CD4-positive, alpha-beta memory T cell (primary cell): ENCODE results near the gene LDLRAD1. TPM values are rescaled to one million over a fixed set of nuclear protein-coding genes. Genes with fewer than 3 reads are reported as not detected.
"Not testable (repeated sequence)": the region's sequence is repeated elsewhere in the genome, so short reads cannot be mapped to it uniquely, and the experiment has no call there.

Experiments
- CTCF ChIA-PET: fragments of 350-600 bp; sonication (Branson Sonifier 250); formaldehyde crosslinking; loops from one replicate; lab custom pipeline; 2021; ENCODE audit warnings: inconsistent platforms; ENCODE audit not compliant: partially characterized antibody; lab: Charles Lee
- POLR2A ChIA-PET: fragments of 350-600 bp; sonication (Branson Sonifier 250); formaldehyde crosslinking; loops from one replicate; lab custom pipeline; 2021; ENCODE audit not compliant: partially characterized antibody; lab: Charles Lee
- DNase-seq, 5 donors: peaks; one replicate each; pipeline versions ENCODE4 v3.0.0 to v3.0.0-alpha.2; 2020 to 2022; ENCODE audit warnings: mixed read lengths in 1 of 5
- H3K27ac ChIP-seq: one replicate; pipeline ENCODE4 v1.7.0; 2013; ENCODE audit warnings: low read depth, low read length
- H3K27me3 ChIP-seq: 2 replicates; pipeline ENCODE4 v1.7.0; 2013; ENCODE audit warnings: mild to moderate bottlenecking, low read length, moderate library complexity; ENCODE audit not compliant: insufficient read depth
- H3K36me3 ChIP-seq: 2 replicates; pipeline ENCODE4 v1.7.0; 2013; ENCODE audit warnings: mild to moderate bottlenecking, low read length, moderate library complexity; ENCODE audit not compliant: insufficient read depth
- H3K4me1 ChIP-seq: 2 replicates; pipeline ENCODE4 v1.7.0; 2013; ENCODE audit warnings: mild to moderate bottlenecking, low read length, moderate library complexity; ENCODE audit not compliant: insufficient read depth
- H3K4me3 ChIP-seq, 2 donors: one replicate each; pipeline ENCODE4 v1.7.0; 2013; ENCODE audit warnings: low read length in 2 of 2, mild to moderate bottlenecking in 1 of 2
- H3K9me3 ChIP-seq, 2 donors: one replicate each; pipeline ENCODE4 v1.7.0; 2013; ENCODE audit warnings: low read length in 2 of 2, control low read depth in 1 of 2; ENCODE audit not compliant: control insufficient read depth in 1 of 2
- H3K27ac Mint-ChIP-seq, 7 donors: one replicate each; pipeline ENCODE4 v1.8.0; 2020 to 2021; ENCODE audit warnings: mixed read lengths in 7 of 7, mild to moderate bottlenecking in 6 of 7, inconsistent platforms in 3 of 7, moderate library complexity in 3 of 7
- H3K27me3 Mint-ChIP-seq, 2 donors: one replicate each; pipeline ENCODE4 v1.8.0; 2020 to 2021; ENCODE audit warnings: mixed read lengths in 2 of 2
- H3K36me3 Mint-ChIP-seq, 2 donors: one replicate each; pipeline ENCODE4 v1.8.0; 2020 to 2021; ENCODE audit warnings: mixed read lengths in 2 of 2, inconsistent platforms in 1 of 2, mild to moderate bottlenecking in 1 of 2
- H3K4me1 Mint-ChIP-seq, 4 donors: one replicate each; pipeline ENCODE4 v1.8.0; 2020 to 2021; ENCODE audit warnings: mixed read lengths in 4 of 4, mild to moderate bottlenecking in 1 of 4
- H3K4me3 Mint-ChIP-seq, 8 donors: one replicate each; pipeline ENCODE4 v1.8.0; 2020 to 2021; ENCODE audit warnings: mixed read lengths in 8 of 8, mild to moderate bottlenecking in 7 of 8, moderate library complexity in 6 of 8, inconsistent platforms in 3 of 8
- H3K9me3 Mint-ChIP-seq, 8 donors: one replicate each; pipeline ENCODE4 v1.8.0; 2020 to 2021; ENCODE audit warnings: mixed read lengths in 8 of 8, mild to moderate bottlenecking in 5 of 8, inconsistent platforms in 3 of 8, moderate library complexity in 1 of 8
- intact Hi-C: fragments of 100-400 bp; cut with micrococcal nuclease; formaldehyde crosslinking; loops from one replicate; pipeline ENCODE4 v1.15.1; 2023
- polyA plus RNA-seq, 2 donors: library from polyadenylated mRNA; unstranded; fragments of 300-500 nt; fragmentation: Illumina TruSeq; gene quantifications; one replicate each; pipeline ENCODE4 v1.2.3, GENCODE V29; 2021
- total RNA-seq, 2 experiments: library from RNA; stranded (reverse); gene quantifications; one replicate each; pipeline ENCODE4 v1.2.3, GENCODE V29; 2021

Gene LDLRAD1
- total and polyA plus RNA-seq, 4 experiments from 2014 or later: not detected

- no peaks in the 10 kb centered on the region for H3K27me3 ChIP-seq
- ChIA-PET CTCF (no interaction called here), POLR2A (no interaction called here)
- intact Hi-C loops: no loop called here
- Mint-ChIP-seq H3K27ac (no peak overlapping the region), H3K36me3 (no peaks in the 10 kb centered on the region), H3K4me3 (no peak overlapping the region), H3K9me3 (peaks cover 0 to 4% (median 0%) of the 10 kb centered on the region in 8 donors), H3K4me1 (no peaks in the 10 kb centered on the region), H3K27me3 (peaks cover 0 to 2% of the 10 kb centered on the region in 2 donors)
- no peaks in the 10 kb centered on the region for H3K36me3 ChIP-seq
- H3K9me3 ChIP-seq: no peaks in the 10 kb centered on the region
- no peak overlapping the region for H3K27ac ChIP-seq
- no peak for DNase-seq
- no peak overlapping the region for H3K4me3 ChIP-seq
- no peaks in the 10 kb centered on the region for H3K4me1 ChIP-seq
These were observed 14.7 kb downstream of the LDLRAD1 start for GRCh38 chr1:54003249-54003646.

GRCh38 chr1:54002544-54003248 lies 15.3 kb downstream of the LDLRAD1 start:
- Histone ChIP-seq H3K4me1 (no peaks in the 10 kb centered on the region), H3K36me3 (no peaks in the 10 kb centered on the region), H3K9me3 (no peaks in the 10 kb centered on the region), H3K4me3 (no peak overlapping the region), H3K27me3 (no peaks in the 10 kb centered on the region), H3K27ac (no peak overlapping the region)
- DNase-seq: no peak
- ChIA-PET CTCF (no interaction called here), POLR2A (interaction anchor here (1.1 kb wide), 1 partner anchor 21 kb away, joined by 3 read pairs; no protein-coding TSS in a partner anchor)
- intact Hi-C loops: no loop called here
- peaks cover 0 to 4% (median 0%) of the 10 kb centered on the region in 8 donors for H3K9me3 Mint-ChIP-seq
- H3K4me3 Mint-ChIP-seq: no peak overlapping the region
- H3K27ac Mint-ChIP-seq: no peak overlapping the region
- H3K27me3 Mint-ChIP-seq: peaks cover 0 to under 1% of the 10 kb centered on the region in 2 donors
- H3K4me1 Mint-ChIP-seq: no peaks in the 10 kb centered on the region
- no peaks in the 10 kb centered on the region for H3K36me3 Mint-ChIP-seq

GRCh38 chr1:54001591-54001990 lies 16.4 kb downstream of the LDLRAD1 start:
- ChIA-PET CTCF (no interaction called here), POLR2A (interaction anchor here (1.1 kb wide), 1 partner anchor 22 kb away, joined by 3 read pairs; no protein-coding TSS in a partner anchor)
- H3K4me3 Mint-ChIP-seq: no peak overlapping the region
- Histone ChIP-seq H3K9me3 (no peaks in the 10 kb centered on the region), H3K4me1 (no peaks in the 10 kb centered on the region), H3K27ac (no peak overlapping the region), H3K4me3 (no peak overlapping the region), H3K27me3 (no peaks in the 10 kb centered on the region), H3K36me3 (no peaks in the 10 kb centered on the region)
- H3K9me3 Mint-ChIP-seq: peaks cover 0 to 4% (median 0%) of the 10 kb centered on the region in 8 donors
- H3K4me1 Mint-ChIP-seq: no peaks in the 10 kb centered on the region
- H3K36me3 Mint-ChIP-seq: no peaks in the 10 kb centered on the region
- H3K27ac Mint-ChIP-seq: no peak overlapping the region
- peaks cover 0 to 2% of the 10 kb centered on the region in 2 donors for H3K27me3 Mint-ChIP-seq
- no peak for DNase-seq
- intact Hi-C loops: no loop called here

DNA sequence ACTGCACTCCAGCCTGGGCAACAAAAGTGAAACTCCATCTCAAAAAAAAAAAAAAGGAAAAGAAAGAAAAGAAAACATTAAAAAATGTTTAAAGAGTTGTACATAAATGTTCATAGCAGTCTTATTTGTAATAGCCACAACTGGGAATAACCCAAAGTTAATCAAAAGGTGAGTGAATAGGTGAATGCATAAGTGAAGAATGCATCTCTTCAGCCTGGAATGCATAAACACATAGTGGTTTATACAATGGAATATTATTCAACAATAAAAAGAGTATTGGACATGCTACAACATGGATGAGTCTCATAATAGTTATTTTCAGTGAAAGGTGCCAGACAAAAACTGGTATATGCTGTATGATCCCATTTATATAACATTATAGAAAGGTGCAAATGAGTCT lies 18.1 kb downstream of the LDLRAD1 start:
- POLR2A ChIA-PET: no interaction called here

GRCh38 chr1:53998223-53998622 lies 19.8 kb downstream of the LDLRAD1 start:
- H3K4me3 Mint-ChIP-seq: no peak overlapping the region
- Histone ChIP-seq H3K4me1 (no peaks in the 10 kb centered on the region), H3K9me3 (no peaks in the 10 kb centered on the region), H3K36me3 (no peaks in the 10 kb centered on the region), H3K27me3 (no peaks in the 10 kb centered on the region), H3K27ac (no peak overlapping the region), H3K4me3 (no peak overlapping the region)
- no peaks in the 10 kb centered on the region for H3K36me3 Mint-ChIP-seq
- H3K27ac Mint-ChIP-seq: no peak overlapping the region
- no peaks in the 10 kb centered on the region for H3K4me1 Mint-ChIP-seq
- peaks cover 0 to 2% (median 0%) of the 10 kb centered on the region in 8 donors for H3K9me3 Mint-ChIP-seq
- no peak for DNase-seq
- intact Hi-C loops: no loop called here
- ChIA-PET CTCF (no interaction called here), POLR2A (interaction anchor here (0.7 kb wide), 1 partner anchor 767 kb away, joined by 4 read pairs; no protein-coding TSS in a partner anchor)
- H3K27me3 Mint-ChIP-seq: peaks cover 0 to 3% of the 10 kb centered on the region in 2 donors

More for the DNA sequence above, 18.1 kb downstream of the LDLRAD1 start:
- Mint-ChIP-seq H3K27me3 (peaks cover 0 to 3% of the 10 kb centered on the region in 2 donors), H3K4me3 (no peak overlapping the region), H3K36me3 (no peaks in the 10 kb centered on the region), H3K4me1 (no peaks in the 10 kb centered on the region), H3K27ac (no peak overlapping the region), H3K9me3 (peaks cover 0 to 2% (median 0%) of the 10 kb centered on the region in 8 donors)
- Histone ChIP-seq H3K4me3 (no peak overlapping the region), H3K36me3 (no peaks in the 10 kb centered on the region), H3K27me3 (no peaks in the 10 kb centered on the region), H3K27ac (no peak overlapping the region), H3K4me1 (no peaks in the 10 kb centered on the region), H3K9me3 (no peaks in the 10 kb centered on the region)
- intact Hi-C loops: no loop called here
- CTCF ChIA-PET: no interaction called here
- DNase-seq: no peak

- DNase-seq: no peak
- H3K36me3 ChIP-seq: no peaks in the 10 kb centered on the region
- Mint-ChIP-seq H3K9me3 (peaks cover 0 to 2% (median 0%) of the 10 kb centered on the region in 8 donors), H3K27ac (no peak overlapping the region), H3K4me3 (no peak overlapping the region), H3K27me3 (peaks cover 0 to 3% of the 10 kb centered on the region in 2 donors), H3K36me3 (no peaks in the 10 kb centered on the region), H3K4me1 (no peaks in the 10 kb centered on the region)
- no peak overlapping the region for H3K4me3 ChIP-seq
- H3K27ac ChIP-seq: no peak overlapping the region
- CTCF ChIA-PET: no interaction called here
- H3K4me1 ChIP-seq: no peaks in the 10 kb centered on the region
- no peaks in the 10 kb centered on the region for H3K27me3 ChIP-seq
- intact Hi-C loops: no loop called here
- POLR2A ChIA-PET: no interaction called here
- H3K9me3 ChIP-seq: no peaks in the 10 kb centered on the region
These were observed 22.3 kb downstream of the LDLRAD1 start for GRCh38 chr1:53995683-53996082.

DNA sequence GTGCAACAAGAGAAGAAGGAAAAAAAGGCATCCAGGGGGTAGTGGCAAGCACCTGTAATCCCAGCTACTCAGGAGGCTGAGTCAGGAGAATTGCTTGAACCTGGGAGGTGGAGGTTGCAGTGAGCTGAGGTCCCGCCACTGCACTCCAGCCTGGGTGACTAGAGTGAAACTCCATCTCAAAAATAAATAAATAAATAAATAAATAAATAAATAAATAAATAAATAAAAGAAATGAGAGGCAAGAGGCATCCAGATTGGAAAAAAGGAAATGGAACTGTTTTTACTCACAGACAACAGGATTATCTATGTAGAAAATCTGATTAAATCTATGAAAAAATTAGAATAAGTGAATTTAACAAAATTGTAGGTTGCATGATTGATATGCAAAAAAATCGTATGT lies 23.5 kb downstream of the LDLRAD1 start:
- H3K4me3 ChIP-seq, H3K9me3 ChIP-seq, CTCF ChIA-PET, H3K27me3 Mint-ChIP-seq, H3K4me1 Mint-ChIP-seq, H3K27ac ChIP-seq, H3K27me3 ChIP-seq, H3K27ac Mint-ChIP-seq, intact Hi-C loops, H3K4me1 ChIP-seq, H3K36me3 Mint-ChIP-seq, H3K36me3 ChIP-seq, H3K4me3 Mint-ChIP-seq, H3K9me3 Mint-ChIP-seq, DNase-seq, POLR2A ChIA-PET: not testable (repeated sequence)
